ENCODE results near the gene MAP3K5.

DNA sequence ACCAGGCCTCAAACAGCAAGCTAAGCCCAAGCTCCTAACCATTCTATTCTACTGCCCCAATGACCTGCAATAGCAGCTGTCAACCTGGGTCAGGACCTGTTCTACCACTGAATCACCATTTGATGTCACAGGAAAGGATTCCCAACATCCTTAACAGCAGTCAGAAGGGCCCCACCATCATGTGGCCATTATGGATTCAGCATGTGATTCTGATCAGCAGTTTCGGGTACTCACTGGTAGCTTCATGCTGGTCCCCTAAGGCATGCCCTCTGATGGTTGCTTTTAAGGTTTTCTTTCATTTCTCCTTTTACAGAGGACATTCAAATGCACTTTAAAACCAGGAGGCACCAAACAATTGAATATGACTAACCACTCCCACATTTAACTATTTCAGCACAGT is 204.8 kb downstream of the MAP3K5 start:
- TF ChIP-seq POLR2AphosphoS5 (IDR thresholded peaks at IDR 0.05; ENCODE audit: low read depth, low read length) = no peak
- no peak for TF ChIP-seq CTCF (IDR thresholded peaks at IDR 0.05)
- TF ChIP-seq, protein P1, sequence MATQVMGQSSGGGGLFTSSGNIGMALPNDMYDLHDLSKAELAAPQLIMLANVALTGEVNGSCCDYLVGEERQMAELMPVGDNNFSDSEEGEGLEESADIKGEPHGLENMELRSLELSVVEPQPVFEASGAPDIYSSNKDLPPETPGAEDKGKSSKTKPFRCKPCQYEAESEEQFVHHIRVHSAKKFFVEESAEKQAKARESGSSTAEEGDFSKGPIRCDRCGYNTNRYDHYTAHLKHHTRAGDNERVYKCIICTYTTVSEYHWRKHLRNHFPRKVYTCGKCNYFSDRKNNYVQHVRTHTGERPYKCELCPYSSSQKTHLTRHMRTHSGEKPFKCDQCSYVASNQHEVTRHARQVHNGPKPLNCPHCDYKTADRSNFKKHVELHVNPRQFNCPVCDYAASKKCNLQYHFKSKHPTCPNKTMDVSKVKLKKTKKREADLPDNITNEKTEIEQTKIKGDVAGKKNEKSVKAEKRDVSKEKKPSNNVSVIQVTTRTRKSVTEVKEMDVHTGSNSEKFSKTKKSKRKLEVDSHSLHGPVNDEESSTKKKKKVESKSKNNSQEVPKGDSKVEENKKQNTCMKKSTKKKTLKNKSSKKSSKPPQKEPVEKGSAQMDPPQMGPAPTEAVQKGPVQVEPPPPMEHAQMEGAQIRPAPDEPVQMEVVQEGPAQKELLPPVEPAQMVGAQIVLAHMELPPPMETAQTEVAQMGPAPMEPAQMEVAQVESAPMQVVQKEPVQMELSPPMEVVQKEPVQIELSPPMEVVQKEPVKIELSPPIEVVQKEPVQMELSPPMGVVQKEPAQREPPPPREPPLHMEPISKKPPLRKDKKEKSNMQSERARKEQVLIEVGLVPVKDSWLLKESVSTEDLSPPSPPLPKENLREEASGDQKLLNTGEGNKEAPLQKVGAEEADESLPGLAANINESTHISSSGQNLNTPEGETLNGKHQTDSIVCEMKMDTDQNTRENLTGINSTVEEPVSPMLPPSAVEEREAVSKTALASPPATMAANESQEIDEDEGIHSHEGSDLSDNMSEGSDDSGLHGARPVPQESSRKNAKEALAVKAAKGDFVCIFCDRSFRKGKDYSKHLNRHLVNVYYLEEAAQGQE (IDR thresholded peaks at IDR 0.05; ENCODE audit: insufficient read depth in 1 of 2, low read depth in 2 of 2, low read length in 1 of 2) = no peak

Data from Panc1 (cell line).